ENCODE results near the gene ATF7IP.

The ATF7IP gene

GRCh38 chr12:14505626-14506596 lies 140.4 kb downstream of the ATF7IP start:
- DNase-seq: no peak

GRCh38 chr12:14510574-14510973 lies 145.1 kb downstream of the ATF7IP start:
- DNase-seq: no peak

- no peak for DNase-seq
These were observed 148.8 kb downstream of the ATF7IP start for GRCh38 chr12:14514154-14514842.

GRCh38 chr12:14514946-14515345 lies 149.5 kb downstream of the ATF7IP start:
- DNase-seq: no peak

- no peak for DNase-seq
These were observed 156.3 kb downstream of the ATF7IP start for GRCh38 chr12:14521822-14522221.

GRCh38 chr12:14525964-14526363 lies 160.5 kb downstream of the ATF7IP start:
- no peak for DNase-seq

- DNase-seq: no peak
These were observed 166.7 kb downstream of the ATF7IP start for GRCh38 chr12:14532152-14532551.

- no peak for DNase-seq
These were observed 171.6 kb downstream of the ATF7IP start for GRCh38 chr12:14537088-14537487.

- DNase-seq: no peak
These were observed 175.4 kb downstream of the ATF7IP start for GRCh38 chr12:14540801-14541462.

GRCh38 chr12:14545144-14546124 lies 180.0 kb downstream of the ATF7IP start:
- DNase-seq: no peak

GRCh38 chr12:14547571-14547970 lies 182.1 kb downstream of the ATF7IP start:
- no peak for DNase-seq

GRCh38 chr12:14548609-14549008 lies 183.1 kb downstream of the ATF7IP start:
- no peak for DNase-seq

Data from stimulated activated CD4-positive, alpha-beta T cell treated with anti-CD3 and anti-CD28 coated beads, Interleukin-4, amount 100 ng/mL, for 1 hour (primary cell).